GM18873 (cell line): ENCODE results near the gene CLK1.
"Not testable (repeated sequence)": the region's sequence is repeated elsewhere in the genome, so short reads cannot be mapped to it uniquely, and the experiment has no call there.

Experiments
- ATAC-seq: cut with Tn5 transposase; IDR thresholded peaks from one replicate; pipeline ENCODE4 v1.9.1; 2021; ENCODE audit warnings: mild to moderate bottlenecking, moderate library complexity, moderate number of reproducible peaks; ENCODE audit not compliant: unreplicated experiment, low FRiP score

The CLK1 gene

DNA sequence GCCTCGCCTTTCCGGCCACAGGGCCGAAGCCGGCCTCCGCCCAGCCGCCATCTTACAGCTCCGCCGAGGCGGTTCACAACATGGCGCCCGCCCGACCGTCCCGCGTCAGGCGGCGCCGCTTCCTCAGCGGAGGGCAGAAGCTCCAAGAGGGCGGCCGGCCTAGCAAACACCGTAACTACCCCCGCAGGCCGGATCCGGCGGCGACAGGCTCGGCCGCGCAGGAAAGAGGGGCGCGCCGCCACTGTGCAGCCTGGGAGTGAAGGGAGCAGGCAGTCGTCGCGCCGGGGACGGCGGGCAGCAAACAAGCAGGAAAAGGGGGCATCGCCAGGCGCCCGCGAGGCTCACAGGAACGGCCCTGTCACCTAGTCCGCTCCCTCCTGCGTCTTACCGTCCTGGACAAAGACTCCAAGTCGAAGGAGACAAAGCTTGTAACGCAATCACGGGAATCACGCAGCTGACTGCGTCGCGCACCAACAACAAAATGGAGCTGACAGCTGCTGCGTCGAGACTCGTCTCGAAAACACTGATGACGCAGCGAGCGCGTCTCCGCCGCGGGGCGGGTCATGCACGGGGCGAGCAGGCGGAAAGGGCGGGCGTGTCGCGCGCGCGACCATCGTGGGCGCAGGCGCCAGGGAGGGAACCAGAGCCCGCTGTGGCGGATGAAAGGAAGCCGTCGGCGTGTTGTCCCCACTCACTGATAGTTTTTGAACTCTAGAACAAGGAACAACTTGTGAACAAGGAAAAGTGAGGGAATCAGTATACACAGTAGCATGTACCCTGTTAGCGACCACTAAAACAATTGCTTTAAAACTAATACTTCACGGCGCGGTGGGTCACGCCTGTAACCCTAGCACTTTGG is at the start of gene CLK1:
CLK1 (minus strand) TSS at position 483 of the 859 bp plus-strand sequence. CDS start 2,796 bp downstream, outside the sequence.
- peak; percentile 78 for ATAC-seq

DNA sequence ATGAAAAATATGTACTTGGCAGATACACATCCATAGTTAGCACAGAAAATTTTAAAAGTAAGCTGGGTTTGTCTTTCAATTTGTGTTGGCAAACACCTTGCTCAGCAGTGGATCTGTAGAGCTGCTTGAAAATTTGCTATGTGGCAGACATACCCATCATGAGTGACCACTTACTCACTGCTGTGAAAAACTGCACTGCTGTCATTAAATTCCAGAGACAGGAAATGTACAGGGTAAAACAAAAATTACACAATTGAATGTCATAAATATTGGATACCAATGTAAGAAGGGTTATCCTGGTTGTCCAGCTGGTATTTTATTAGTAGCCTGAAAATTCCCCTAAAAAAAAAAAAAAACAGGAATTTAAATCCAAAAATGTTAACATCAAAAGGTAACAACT is 49.2 kb upstream of the CLK1 start:
- ATAC-seq = no peak

DNA sequence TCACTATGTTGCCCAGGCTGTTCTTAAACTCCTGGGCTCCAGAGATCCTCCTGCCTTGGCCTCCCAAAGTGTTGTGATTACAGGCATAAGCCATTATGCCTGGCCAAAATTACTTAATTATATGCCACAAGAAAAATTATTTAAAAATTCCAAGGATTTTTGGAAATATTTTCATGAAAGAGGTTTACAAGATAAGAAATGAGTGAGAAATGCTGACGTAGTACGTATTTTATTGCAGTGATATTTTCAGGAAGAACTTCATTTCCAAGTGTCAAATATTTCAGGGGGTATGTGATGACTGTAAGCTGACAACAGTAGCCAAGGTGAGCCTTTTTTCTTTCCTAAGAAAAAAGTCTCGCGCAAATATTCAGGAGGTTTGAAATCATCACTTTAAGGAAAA is 45.5 kb upstream of the CLK1 start:
- no peak for ATAC-seq

DNA sequence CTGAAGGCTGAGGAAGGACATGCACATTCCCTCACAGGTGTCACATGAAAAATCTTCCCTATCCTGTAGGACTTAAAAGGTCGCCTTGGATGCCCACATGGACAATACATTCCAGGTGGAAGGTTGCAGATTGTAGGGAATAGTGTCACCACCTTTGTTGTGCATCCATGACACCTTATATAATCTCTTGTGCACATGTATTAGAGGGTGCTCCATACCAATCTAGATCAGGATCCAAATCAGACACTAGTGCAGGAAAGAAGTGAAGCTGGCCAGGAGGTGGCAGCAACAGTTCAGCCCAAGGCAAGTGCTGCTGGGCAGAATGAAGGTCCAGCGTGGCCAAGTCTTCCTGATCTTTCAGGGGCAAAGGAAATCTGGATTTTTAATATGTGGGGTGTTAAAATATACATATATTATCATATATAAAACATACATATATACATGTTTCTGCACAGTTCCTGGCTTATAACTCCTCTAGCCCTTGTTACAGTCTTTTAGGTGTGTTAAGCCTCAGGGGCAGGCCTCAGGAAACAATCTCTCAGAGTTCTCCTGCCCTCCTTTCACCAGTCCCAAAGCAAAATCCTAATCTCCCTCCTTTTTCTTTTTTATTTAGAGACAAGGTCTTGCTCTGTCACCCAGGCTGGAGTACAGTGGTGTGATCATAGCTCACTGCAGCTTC is 41.3 kb upstream of the CLK1 start:
- ATAC-seq = peak; percentile 45

DNA sequence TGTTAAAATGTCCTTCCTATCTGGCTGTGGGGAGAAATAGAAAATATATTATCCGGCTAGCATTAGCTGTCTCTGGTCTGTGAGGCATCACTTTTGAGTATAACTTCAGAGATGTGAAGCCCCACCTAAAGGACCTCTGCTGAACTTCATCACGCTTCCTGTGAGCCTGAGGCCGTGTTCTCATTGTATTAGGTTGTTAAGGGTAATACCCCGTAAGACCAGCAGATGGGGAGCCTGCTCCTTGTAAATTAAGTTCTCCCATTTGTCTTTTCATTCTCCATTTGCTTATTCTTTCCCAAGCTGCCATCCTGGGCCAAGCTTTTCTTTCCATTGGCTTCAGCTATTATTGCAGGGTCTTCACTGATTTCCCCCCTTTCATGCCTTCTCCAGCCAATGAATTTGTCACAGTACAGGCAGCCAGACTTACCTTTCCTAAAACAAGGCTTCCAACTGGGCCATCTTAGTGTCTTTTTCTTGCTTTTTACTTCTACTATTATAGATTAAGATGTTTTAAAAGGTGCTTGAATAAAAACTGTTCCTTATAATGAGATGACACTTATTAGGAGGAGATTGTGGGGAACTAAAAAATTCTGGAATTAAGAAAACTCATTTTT is 37.1 kb upstream of the CLK1 start:
- ATAC-seq = peak; percentile 84

DNA sequence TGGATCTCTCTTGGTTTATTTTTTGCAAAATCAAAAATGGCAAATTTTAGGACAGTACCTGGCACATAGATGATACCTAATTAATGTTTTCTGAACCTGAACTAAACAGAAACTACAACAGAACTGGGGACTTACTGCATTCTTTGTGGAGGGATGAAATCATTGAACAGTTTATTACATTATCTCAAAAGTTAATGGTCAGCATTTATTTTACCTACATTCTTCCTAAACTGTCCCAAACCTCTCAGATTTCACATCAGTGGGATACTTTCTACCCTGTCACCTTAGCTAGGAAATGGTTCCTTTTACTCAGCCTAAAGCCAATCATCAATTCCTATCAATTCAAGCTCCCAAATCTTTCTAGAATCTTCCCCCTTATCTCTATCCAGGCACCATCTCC is 35.0 kb upstream of the CLK1 start:
- no peak for ATAC-seq

DNA sequence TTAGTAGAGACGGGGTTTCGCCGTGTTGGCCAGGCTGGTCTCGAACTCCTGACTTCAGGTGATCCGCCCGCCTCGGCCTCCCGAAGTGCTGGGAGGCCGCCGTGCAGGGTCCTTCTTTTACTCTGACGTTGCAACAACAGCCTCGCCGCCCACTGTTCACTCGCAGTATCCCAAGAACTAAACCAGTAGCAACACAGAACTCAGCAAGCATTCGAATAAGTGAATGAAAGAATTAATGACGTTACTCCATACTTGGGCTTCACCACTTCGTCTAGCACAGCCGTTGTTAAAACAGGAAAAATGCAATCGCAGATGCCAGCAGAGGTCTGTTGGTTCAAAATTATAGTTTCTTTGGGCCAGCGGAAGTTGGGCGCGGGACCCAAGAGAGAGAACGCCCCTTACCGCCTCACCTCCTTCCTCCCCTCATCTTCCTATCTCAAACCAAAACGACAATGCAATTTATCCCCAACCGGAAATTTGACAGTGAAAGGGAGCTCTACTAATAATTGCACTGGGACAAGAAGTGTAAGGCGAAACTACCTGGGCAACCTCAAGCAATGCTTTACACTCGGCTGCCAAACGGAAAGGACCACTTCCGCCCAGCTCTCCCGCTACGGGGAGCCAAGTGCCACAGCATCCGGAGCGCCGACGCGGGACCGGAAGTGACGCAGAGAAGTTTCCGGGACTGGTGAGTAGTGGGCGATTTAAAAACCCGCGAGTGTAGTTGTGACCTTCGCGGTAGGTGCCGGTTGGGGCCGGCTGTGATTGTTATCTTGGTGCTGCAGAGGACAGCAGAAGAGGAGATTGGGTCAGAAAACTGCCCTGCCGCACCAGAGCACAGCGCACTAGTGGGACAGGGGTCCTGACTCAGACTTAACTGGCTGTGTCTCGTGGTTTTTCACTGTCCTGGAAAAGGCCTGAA is 24.5 kb upstream of the CLK1 start, which contains the start of the genes NIF3L1 and PPIL3:
NIF3L1 (plus strand) TSS at position 668 of the 922 bp plus-strand sequence. CDS start 2,573 bp downstream, outside the sequence.
PPIL3 (minus strand) TSS at position 374 of the 922 bp plus-strand sequence. CDS start 1,462 bp downstream, outside the sequence.
- peak; percentile 81 for ATAC-seq

DNA sequence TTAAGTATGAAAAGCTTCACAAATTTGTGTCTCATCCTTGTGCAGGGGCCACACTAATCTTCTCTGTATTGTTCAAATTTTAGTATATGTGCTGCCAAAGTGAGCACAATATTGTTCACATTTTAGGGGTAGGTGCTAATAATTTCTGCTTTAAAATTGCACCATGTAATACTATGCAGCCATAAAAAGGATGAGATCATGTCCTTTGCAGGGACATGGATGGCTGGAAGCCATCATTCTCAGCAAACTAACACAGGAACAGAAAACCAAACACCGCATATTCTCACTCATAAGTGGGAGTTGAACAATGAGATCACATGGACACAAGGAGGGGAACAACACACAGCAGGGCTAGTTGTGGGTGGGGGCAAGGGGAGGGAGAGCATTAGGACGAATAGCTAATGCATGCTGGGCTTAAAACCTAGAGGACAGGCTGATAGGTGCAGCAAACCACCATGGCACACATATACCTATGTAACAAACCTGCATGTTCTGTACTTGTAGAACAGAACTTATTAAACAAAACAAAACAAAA is 17.3 kb upstream of the CLK1 start:
- ATAC-seq = not testable (repeated sequence)

DNA sequence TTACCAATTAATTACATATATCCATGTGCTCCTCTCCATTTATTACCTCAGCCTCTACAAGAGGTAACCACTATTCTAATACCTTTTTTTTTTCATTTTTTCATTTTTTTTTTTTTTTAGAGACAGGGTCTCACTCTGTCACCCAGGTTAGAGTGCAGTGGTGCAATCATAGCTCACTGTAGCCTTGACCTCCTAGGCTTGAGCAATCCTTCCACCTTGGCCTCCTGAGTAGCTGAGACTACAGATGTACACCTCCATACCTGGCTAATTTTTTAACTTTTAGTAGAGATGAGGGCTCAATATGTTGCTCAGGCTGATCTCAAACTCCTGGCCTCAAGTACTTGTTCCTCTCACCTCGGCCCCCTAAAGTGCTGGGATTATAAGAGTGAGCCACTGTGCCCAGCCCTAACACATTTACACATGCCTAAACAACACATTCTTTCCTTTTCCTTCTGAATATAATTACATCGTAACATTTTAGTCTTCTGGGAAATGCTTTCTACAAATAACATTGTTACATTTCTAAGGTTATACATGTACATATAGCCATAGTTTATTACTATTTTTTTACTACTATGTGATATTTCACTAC is 13.9 kb upstream of the CLK1 start:
- ATAC-seq = no peak

DNA sequence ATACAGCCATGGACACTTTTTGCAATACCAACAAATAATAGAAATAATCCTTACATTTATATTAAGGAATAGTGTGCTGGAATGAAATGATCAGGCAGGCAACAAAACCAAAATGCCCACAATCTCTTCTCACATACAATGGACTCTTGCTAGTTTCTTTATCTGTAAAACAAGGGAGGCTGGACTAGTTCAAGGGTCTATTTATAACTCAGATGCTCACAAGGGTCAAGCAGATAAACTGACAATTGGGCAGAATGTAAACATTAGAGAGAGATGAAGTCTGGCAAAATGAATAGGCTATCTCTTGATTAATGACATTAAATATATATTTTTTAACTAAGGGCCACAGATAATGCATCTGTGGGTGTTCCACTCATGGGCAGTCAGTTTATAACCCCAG is 13.0 kb upstream of the CLK1 start:
- ATAC-seq = no peak

DNA sequence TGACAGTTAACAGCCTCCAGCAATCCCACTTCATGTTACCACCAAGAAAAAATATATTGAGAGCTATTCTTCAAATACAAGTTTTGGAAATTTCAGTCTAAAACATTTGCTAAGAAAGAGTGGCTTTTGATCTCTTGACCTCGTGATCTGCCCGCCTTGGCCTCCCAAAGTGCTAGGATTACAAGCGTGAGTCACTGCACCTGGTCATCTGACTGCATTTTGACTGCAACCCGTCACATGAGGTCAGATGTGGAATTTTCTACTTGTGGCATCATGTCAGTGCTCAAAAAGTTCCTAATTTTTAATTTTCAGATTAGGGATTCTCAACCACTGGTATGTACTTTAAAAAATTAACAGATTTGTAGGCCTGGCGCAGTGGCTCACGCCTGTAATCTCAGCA is 9.1 kb upstream of the CLK1 start:
- ATAC-seq = no peak

DNA sequence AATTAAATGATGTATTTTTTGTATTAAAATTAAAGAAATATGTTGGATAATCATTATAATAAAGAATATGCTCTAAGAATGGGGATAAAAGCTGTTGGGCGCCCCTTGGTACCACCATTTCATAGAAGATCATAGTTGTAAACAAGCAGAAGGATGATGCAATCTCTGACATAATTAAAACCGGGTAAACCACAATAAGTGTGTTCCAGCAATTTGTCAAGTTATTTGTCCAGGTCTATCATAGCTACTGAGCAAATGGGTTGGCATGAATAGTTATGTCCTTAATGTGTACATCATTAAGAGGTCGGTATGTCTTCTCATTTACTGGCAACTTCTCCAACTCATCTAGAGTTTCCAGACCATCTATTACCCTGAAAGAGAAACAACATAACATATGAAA is 6.7 kb upstream of the CLK1 start:
- no peak for ATAC-seq

DNA sequence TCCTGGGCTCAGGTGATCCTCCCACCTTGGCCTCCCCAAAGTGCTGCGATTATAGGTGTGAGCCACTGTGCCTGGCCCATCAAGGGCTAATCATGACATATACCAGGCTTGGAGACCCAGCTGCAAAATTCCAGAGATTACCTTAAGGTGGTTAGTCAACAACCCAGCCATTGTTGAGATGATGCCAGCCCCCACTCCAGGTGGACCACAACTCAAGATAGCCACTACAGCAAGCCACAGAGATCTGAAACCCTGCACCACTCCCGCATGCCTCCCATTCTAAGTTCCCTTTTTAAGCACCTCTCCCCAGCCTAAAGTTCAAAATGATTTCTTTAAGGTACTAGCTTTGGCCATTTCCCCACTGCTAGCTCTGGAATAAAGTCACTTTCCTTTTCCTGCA is 4.6 kb upstream of the CLK1 start:
- ATAC-seq = no peak

DNA sequence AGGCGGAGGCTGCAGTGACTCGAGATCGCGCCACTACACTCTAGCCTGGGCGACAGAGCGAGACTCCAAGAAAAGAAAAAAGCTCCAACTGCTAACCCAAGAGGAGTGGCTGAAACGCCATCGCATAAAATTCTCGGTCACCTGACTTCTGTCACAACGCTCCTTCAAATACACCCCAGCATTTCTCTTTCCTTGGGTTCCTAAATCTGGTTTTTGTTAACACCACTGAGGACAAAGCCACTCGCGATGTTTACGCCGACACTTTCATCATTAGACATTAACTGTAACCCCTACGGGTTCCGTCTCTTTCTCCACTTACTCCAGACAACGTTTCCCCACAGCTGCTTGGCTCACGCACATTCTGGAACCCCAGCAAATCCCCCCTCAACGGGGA is 679 bp downstream of the CLK1 start:
- ATAC-seq = peak; percentile 1

DNA sequence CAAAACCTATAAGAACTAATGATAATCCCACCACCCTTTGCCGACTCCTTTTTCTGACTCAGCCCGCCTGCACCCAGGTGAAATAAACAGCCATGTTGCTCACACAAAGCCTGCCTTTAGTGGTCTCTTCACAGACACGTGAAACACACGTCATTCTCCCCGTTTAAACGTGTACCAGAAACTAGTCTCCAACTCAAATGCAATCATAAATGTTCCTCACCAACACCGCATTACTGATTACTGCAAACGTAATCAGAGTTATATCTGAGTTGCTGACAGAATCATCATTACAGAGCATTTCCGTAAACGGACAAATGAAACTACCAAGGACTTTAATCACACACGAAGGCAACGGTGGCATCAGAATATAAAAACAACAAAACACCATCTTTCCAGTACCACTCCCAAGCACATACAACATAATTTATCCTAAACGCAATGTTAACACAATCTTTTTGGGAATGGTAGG is 1.9 kb downstream of the CLK1 start:
- ATAC-seq = no peak

DNA sequence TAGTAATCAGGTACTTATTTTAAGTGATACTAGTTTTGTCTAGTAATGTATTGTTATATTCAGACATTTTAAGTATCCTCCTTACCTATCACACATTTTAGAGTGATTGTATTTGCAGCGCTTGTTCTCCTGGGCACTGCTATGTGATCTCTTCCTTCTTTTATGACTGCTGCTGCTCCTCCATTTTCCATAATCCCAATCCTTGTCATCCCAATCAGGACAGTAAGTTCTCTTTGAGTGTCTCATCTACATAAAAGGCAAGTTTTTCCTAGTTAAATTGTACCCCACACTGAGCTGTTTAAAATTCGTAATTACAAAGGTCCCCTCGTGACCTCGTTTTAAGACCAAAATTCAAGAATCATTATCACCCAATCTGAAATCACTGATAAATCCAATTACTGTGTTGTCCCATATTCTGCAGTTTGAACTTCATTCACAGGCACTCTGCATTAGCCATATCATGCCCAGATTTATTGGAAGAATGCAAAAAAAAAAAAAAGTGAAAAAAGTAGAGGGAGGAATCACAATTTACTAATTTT is 2.8 kb downstream of the CLK1 start:
- no peak for ATAC-seq

DNA sequence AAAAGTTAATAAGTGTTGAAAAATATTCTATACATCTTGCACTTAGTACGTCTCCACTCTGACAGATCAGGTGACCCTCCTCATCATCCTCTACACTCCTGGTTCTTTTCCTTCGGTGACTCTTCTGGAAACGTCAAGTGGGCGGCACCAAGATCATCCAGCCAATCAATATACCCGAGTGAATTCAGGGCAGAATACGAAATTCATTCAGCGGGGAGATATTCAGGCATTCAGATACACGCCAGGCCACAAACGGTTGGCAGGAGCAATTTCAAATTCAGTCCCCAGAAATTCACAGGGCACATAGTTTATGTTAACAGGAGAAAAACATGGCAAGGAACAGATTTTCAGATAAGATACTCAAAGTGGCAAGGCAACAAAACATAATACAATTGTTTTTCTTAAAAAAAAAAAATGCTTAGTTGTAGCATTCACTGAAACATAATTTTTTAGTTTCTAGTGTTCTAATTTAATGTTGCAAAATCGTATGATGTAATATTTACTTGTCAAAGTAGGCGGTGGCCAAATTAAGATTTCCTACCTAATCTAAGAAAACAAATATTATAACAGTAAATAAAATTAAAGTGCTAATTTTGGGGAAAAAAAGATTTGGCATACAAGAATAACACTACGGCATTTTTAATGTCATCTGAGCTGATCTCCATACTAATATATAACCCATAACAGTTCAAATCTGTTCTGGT is 4.2 kb downstream of the CLK1 start:
- ATAC-seq = no peak

DNA sequence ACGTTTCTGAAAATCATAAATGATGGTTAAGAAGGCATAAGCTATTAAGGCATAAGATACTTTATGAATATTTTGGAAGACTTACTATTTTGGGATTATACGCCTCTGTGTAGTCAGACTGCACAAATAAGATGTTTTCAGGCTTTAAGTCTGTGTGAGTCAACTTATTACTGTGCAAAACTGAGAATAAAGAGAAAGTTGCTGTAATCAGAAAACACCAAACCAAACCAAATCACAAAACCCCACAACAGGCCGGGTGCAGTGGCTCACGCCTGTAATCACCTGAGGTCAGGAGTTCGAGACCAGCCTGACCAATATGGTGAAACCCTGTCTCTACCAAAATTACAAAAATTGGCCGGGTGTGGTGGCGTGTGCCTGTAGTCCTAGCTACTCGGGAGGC is 7.7 kb downstream of the CLK1 start:
- ATAC-seq = no peak

DNA sequence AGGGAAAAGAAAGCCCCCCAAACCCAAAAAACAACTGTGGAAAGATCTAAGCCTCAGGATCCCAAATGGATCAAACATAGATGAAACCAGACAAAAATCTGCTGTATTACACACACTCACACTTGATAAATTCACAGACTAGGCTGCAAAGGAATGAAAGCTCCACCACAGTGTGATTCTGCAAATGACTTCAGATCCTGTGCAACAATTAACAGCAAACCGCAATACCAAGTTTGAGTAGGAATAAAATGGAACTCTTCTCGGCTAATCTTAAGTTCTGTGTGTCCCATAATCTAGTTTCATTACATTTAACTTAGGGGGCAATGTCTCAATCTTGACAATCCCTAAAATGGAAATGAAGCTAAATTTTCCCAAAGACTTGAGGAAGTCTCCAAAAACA is 11.9 kb downstream of the CLK1 start:
- no peak for ATAC-seq
